22Rv1 (cell line): ENCODE measurements around the gene IFNLR1.

Experiments
- ZFX ChIP-seq: fragments of 450-650 bp; IDR thresholded peaks from 2 replicates; pipeline ENCODE4 v1.6.1; 2017; ENCODE audit warnings: antibody characterized with exemption, borderline replicate concordance
- TF ChIP-seq, protein P1 (sequence below): fragments of 450-650 bp; IDR thresholded peaks from 2 replicates; pipeline ENCODE4 v1.5.1; 2017; ENCODE audit warnings: mild to moderate bottlenecking

DNA sequence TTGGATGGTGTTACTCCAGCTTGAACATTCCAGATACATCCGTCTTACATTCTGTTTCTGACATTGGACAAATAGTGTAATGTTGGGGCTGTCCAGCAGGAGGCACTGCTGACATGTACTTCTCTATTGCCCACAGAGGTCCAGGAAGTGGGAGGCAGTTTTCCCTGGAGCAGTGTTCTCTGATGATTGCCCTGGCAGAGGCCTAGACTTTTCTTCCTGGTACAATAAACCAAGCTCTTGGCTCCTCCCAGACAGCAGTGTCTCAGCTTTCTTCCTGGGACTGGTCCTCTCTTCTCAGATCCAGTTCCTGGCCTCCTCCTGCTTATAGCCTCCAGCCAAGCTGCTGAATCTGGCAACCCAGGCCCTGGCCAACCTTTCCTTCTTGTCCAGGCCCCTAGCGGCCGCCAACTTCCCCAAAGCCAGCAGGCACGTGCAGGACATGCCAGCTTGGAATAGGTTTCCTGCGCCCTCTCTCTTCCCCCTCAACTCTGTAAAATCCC lies 14.9 kb upstream of the IFNLR1 start:
- TF ChIP-seq, protein P1, sequence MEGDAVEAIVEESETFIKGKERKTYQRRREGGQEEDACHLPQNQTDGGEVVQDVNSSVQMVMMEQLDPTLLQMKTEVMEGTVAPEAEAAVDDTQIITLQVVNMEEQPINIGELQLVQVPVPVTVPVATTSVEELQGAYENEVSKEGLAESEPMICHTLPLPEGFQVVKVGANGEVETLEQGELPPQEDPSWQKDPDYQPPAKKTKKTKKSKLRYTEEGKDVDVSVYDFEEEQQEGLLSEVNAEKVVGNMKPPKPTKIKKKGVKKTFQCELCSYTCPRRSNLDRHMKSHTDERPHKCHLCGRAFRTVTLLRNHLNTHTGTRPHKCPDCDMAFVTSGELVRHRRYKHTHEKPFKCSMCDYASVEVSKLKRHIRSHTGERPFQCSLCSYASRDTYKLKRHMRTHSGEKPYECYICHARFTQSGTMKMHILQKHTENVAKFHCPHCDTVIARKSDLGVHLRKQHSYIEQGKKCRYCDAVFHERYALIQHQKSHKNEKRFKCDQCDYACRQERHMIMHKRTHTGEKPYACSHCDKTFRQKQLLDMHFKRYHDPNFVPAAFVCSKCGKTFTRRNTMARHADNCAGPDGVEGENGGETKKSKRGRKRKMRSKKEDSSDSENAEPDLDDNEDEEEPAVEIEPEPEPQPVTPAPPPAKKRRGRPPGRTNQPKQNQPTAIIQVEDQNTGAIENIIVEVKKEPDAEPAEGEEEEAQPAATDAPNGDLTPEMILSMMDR: peak; percentile 90
- no peak for TF ChIP-seq ZFX
